ENCODE results near the gene SWI5. TPM values are rescaled to one million over a fixed set of nuclear protein-coding genes. Genes with fewer than 3 reads are reported as not detected.

Gene SWI5
- total and polyA plus RNA-seq, 3 experiments from 2014 or later, result 18.1 to 27.8 (median 20.9) TPM

DNA sequence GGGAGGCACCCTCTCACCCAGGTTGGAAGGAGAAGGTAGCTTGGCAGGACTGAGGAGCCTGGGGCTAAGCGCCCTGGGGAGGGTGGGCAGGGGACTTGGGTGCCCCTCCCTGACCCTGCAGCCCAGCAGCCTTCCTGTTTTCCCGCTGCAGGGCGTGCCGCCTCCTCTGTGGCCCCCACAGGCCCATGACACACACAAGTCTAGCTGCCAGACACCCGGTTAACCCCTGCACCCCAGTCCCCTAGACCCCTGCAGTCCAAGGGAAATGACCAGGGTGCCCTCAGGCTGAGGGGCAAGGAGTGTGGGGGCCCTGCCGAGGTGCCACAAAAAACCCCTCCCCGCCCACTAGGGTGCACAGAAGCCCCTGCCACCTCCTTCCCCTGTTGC is 33.3 kb upstream of the SWI5 start:
- Mint-ChIP-seq H3K4me3 (no peak overlapping the region), H3K9me3 (no peaks in the 10 kb centered on the region), H3K27me3 (peaks cover 12 to 26% of the 10 kb centered on the region in 2 donors), H3K4me1 (peaks cover 0 to 6% (median 4%) of the 10 kb centered on the region in 3 donors), H3K27ac (no peak overlapping the region), H3K36me3 (no peaks in the 10 kb centered on the region)
- ChIA-PET POLR2A (no interaction called here), CTCF (no interaction called here)
- no peak overlapping the region for H3K4me3 ChIP-seq (ENCODE audit: low read length)
- H3K9me3 ChIP-seq (ENCODE audit: low read length), result no peaks in the 10 kb centered on the region
- DNase-seq, result no peak
- H3K27ac ChIP-seq (ENCODE audit: low read depth, low read length), result no peak overlapping the region
- no peaks in the 10 kb centered on the region for H3K36me3 ChIP-seq (ENCODE audit: insufficient read depth, low read length)
- peaks cover 6% of the 10 kb centered on the region for H3K27me3 ChIP-seq (ENCODE audit: insufficient read depth, low read length, poor library complexity, severe bottlenecking)
- H3K4me1 ChIP-seq (ENCODE audit: insufficient read depth, low read length), result no peaks in the 10 kb centered on the region

- Histone ChIP-seq H3K4me1 (ENCODE audit: insufficient read depth, low read length) (no peaks in the 10 kb centered on the region), H3K27ac (ENCODE audit: low read depth, low read length) (no peak overlapping the region), H3K36me3 (ENCODE audit: insufficient read depth, low read length) (no peaks in the 10 kb centered on the region), H3K9me3 (ENCODE audit: low read length) (no peaks in the 10 kb centered on the region), H3K27me3 (ENCODE audit: insufficient read depth, low read length, poor library complexity, severe bottlenecking) (peaks cover 6% of the 10 kb centered on the region), H3K4me3 (ENCODE audit: low read length) (no peak overlapping the region)
- Mint-ChIP-seq H3K27me3 (peaks cover 12 to 26% of the 10 kb centered on the region in 2 donors), H3K27ac (no peak overlapping the region), H3K36me3 (no peaks in the 10 kb centered on the region), H3K9me3 (no peaks in the 10 kb centered on the region), H3K4me1 (peaks cover 0 to 6% (median 4%) of the 10 kb centered on the region in 3 donors), H3K4me3 (no peak overlapping the region)
- no peak for DNase-seq
- ChIA-PET POLR2A (no interaction called here), CTCF (interaction anchor here (0.5 kb wide), 1 partner anchor 941 kb away, joined by 3 read pairs; no protein-coding TSS in a partner anchor)
These were observed 32.7 kb upstream of the SWI5 start for GRCh38 chr9:128243215-128244018.

- Mint-ChIP-seq H3K27ac (peak overlapping the region in 1 of 8 donors; percentile 27), H3K4me1 (peaks cover 0 to 6% (median 4%) of the 10 kb centered on the region in 3 donors), H3K27me3 (peaks cover 10 to 26% of the 10 kb centered on the region in 2 donors), H3K4me3 (peak overlapping the region in 1 of 7 donors; percentile 5), H3K9me3 (no peaks in the 10 kb centered on the region), H3K36me3 (no peaks in the 10 kb centered on the region)
- DNase-seq, result no peak
- ChIA-PET CTCF (interaction anchor here (0.5 kb wide), 1 partner anchor 942 kb away, joined by 3 read pairs; no protein-coding TSS in a partner anchor), POLR2A (no interaction called here)
- Histone ChIP-seq H3K27ac (ENCODE audit: low read depth, low read length) (no peak overlapping the region), H3K4me3 (ENCODE audit: low read length) (no peak overlapping the region), H3K9me3 (ENCODE audit: low read length) (no peaks in the 10 kb centered on the region), H3K36me3 (ENCODE audit: insufficient read depth, low read length) (no peaks in the 10 kb centered on the region), H3K27me3 (ENCODE audit: insufficient read depth, low read length, poor library complexity, severe bottlenecking) (peaks cover 6% of the 10 kb centered on the region), H3K4me1 (ENCODE audit: insufficient read depth, low read length) (no peaks in the 10 kb centered on the region)
These were observed 31.8 kb upstream of the SWI5 start for GRCh38 chr9:128244091-128244836.

DNA sequence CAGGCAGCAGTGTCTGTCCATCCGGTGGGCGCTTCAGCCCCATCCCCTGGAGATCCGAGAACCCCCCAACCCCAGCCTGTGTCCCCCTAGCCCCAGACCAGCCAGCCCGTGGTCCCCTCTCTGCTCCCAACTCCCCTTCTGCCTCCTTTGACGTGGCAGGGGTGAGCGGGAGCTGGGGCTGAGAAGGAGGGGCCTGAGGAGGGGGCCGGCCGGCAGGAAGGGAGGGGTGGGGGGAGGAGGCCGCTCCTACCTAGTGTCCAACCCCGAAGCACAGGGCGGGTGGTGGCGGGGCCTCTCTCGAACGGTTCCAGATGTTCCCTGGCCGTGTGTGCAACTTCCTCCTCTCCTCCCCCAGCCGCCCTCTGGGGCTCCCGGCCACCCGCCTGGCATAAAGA is 31.2 kb upstream of the SWI5 start:
- no peaks in the 10 kb centered on the region for H3K9me3 Mint-ChIP-seq
- H3K27ac Mint-ChIP-seq, result no peak overlapping the region
- Histone ChIP-seq H3K4me3 (ENCODE audit: low read length) (no peak overlapping the region), H3K4me1 (ENCODE audit: insufficient read depth, low read length) (peaks cover 4% of the 10 kb centered on the region), H3K36me3 (ENCODE audit: insufficient read depth, low read length) (no peaks in the 10 kb centered on the region), H3K27ac (ENCODE audit: low read depth, low read length) (no peak overlapping the region), H3K27me3 (ENCODE audit: insufficient read depth, low read length, poor library complexity, severe bottlenecking) (peaks cover 6% of the 10 kb centered on the region), H3K9me3 (ENCODE audit: low read length) (no peaks in the 10 kb centered on the region)
- H3K27me3 Mint-ChIP-seq, result peaks cover 10 to 26% of the 10 kb centered on the region in 2 donors
- CTCF ChIA-PET, result no interaction called here
- no peak overlapping the region for H3K4me3 Mint-ChIP-seq
- H3K4me1 Mint-ChIP-seq, result peaks cover 5 to 10% (median 7%) of the 10 kb centered on the region in 3 donors
- DNase-seq, result no peak
- no peaks in the 10 kb centered on the region for H3K36me3 Mint-ChIP-seq
- POLR2A ChIA-PET, result no interaction called here

DNA sequence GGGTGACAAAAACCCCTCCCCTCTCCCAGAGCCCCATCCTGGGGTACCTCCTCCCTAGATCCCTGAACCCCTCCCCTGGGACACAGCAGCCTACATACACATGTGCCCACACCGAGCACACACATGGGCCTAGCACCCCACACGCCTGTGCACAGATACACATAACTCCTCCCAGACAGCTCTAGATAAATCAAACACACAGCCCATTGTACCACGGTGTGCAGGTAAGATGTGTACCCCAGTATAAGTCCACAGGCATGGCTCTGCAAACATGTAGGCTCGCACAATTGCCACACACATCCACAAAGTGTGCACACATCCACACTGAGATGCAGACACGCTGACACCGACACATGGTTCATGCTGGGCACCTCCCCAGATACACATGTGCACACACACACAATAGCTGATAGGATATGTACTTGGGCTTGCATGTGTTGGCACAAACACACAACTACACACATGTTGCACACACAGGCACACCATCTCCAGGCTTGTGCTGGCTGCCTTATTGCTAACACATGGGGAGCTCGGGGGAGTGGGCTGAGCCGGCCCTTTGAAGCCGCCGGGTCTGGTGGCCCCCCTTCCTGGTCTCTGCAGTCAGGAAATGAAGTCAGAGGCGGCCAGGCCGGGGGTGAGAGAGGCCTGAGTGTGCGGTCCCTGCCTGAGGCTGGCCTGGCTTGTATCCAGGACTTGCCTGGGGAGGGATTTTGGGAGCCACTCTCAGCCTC is 30.5 kb upstream of the SWI5 start:
- Mint-ChIP-seq H3K36me3 (no peaks in the 10 kb centered on the region), H3K9me3 (no peaks in the 10 kb centered on the region), H3K4me1 (peaks cover 7 to 13% (median 9%) of the 10 kb centered on the region in 3 donors), H3K27ac (no peak overlapping the region), H3K27me3 (peaks cover 8 to 25% of the 10 kb centered on the region in 2 donors), H3K4me3 (no peak overlapping the region)
- ChIA-PET CTCF (interaction anchor here (1.4 kb wide), 1 partner anchor 10 kb away, joined by 5 read pairs; no protein-coding TSS in a partner anchor), POLR2A (no interaction called here)
- Histone ChIP-seq H3K27ac (ENCODE audit: low read depth, low read length) (no peak overlapping the region), H3K4me3 (ENCODE audit: low read length) (no peak overlapping the region), H3K36me3 (ENCODE audit: insufficient read depth, low read length) (no peaks in the 10 kb centered on the region), H3K4me1 (ENCODE audit: insufficient read depth, low read length) (peaks cover 5% of the 10 kb centered on the region), H3K9me3 (ENCODE audit: low read length) (no peaks in the 10 kb centered on the region), H3K27me3 (ENCODE audit: insufficient read depth, low read length, poor library complexity, severe bottlenecking) (peaks cover 6% of the 10 kb centered on the region)
- no peak for DNase-seq

DNA sequence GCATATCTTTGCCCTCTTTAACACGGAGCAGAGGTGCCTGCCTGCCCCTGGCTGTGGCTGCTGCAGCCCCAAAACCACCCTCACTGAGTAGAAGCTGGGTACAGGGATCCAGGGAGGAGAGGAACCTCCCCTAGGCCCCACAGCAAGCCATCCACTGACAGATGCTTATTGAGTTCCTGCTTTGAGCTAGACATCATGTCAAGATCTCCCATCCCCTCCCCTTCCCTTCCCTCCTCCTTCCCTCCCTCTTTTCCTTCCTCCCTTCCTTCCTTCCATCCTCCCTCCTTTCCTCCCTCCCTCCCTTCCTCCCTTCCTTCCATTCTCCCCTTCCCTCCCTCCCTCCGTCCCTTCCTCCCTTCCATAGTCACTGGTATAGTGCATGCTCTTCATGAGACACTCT is 29.6 kb upstream of the SWI5 start:
- Histone ChIP-seq H3K9me3 (ENCODE audit: low read length) (no peaks in the 10 kb centered on the region), H3K27ac (ENCODE audit: low read depth, low read length) (no peak overlapping the region), H3K36me3 (ENCODE audit: insufficient read depth, low read length) (no peaks in the 10 kb centered on the region), H3K4me3 (ENCODE audit: low read length) (no peak overlapping the region), H3K4me1 (ENCODE audit: insufficient read depth, low read length) (peaks cover 13% of the 10 kb centered on the region), H3K27me3 (ENCODE audit: insufficient read depth, low read length, poor library complexity, severe bottlenecking) (peaks cover 6% of the 10 kb centered on the region)
- no peaks in the 10 kb centered on the region for H3K9me3 Mint-ChIP-seq
- ChIA-PET CTCF (interaction anchor here (1.4 kb wide), 1 partner anchor 9 kb away, joined by 5 read pairs; no protein-coding TSS in a partner anchor), POLR2A (interaction anchor here (0.6 kb wide), 1 partner anchor 43 kb away, joined by 6 read pairs; no protein-coding TSS in a partner anchor)
- H3K27me3 Mint-ChIP-seq, result peaks cover 5 to 21% of the 10 kb centered on the region in 2 donors
- H3K27ac Mint-ChIP-seq, result no peak overlapping the region
- DNase-seq, result no peak
- peaks cover 12 to 18% (median 13%) of the 10 kb centered on the region in 3 donors for H3K4me1 Mint-ChIP-seq
- no peaks in the 10 kb centered on the region for H3K36me3 Mint-ChIP-seq
- no peak overlapping the region for H3K4me3 Mint-ChIP-seq

DNA sequence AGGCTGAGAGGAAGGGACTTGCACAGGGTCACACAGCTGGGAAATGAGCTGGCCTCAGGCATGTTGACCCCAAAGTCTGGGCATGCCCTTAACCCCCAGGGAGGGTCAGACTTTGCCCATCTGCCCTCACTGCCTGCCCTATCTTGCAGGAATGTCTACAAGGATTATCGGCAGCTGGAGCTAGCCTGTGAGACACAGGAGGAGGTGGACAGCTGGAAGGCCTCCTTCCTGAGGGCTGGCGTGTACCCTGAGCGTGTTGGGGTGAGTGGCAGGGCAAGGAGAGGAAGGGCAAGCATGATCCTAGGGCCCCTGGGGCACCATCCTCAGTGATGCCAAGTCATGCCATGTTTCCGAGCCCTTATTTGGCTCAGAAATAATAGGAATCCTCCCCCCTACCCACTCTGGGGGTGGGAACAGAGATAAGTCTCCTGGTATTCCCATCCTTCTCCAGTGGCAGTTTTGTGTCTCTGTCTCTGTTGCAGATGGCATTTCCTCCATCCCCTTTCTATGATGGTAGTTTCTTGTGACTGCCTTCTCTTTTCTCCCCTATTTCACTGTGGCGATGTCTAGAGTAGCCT is 28.8 kb upstream of the SWI5 start:
- no peaks in the 10 kb centered on the region for H3K36me3 ChIP-seq (ENCODE audit: insufficient read depth, low read length)
- Mint-ChIP-seq H3K4me1 (peaks cover 17 to 23% (median 20%) of the 10 kb centered on the region in 3 donors), H3K36me3 (no peaks in the 10 kb centered on the region), H3K4me3 (peak overlapping the region in 1 of 7 donors; percentile 16), H3K27ac (peak overlapping the region in 1 of 8 donors; percentile 81), H3K9me3 (no peaks in the 10 kb centered on the region), H3K27me3 (peaks cover 5 to 16% of the 10 kb centered on the region in 2 donors)
- no peak overlapping the region for H3K27ac ChIP-seq (ENCODE audit: low read depth, low read length)
- H3K4me3 ChIP-seq (ENCODE audit: low read length), result no peak overlapping the region
- DNase-seq, result no peak
- ChIA-PET CTCF (no interaction called here), POLR2A (no interaction called here)
- H3K9me3 ChIP-seq (ENCODE audit: low read length), result no peaks in the 10 kb centered on the region
- H3K27me3 ChIP-seq (ENCODE audit: insufficient read depth, low read length, poor library complexity, severe bottlenecking), result peaks cover 6% of the 10 kb centered on the region
- peaks cover 19% of the 10 kb centered on the region for H3K4me1 ChIP-seq (ENCODE audit: insufficient read depth, low read length)
